SK-N-SH (cell line): ENCODE measurements around the gene DERA.

ENCODE experiments used
- CHD2 ChIP-seq: fragments of 150-350 bp; IDR thresholded peaks from 2 replicates; pipeline ENCODE4 v1.6.1; 2018; ENCODE audit warnings: low read length; ENCODE audit not compliant: partially characterized antibody
- NFIC ChIP-seq: IDR thresholded peaks from 2 replicates; pipeline ENCODE4 v1.4.0; 2012; ENCODE audit warnings: borderline replicate concordance
- RAD21 ChIP-seq: IDR thresholded peaks from 2 replicates; pipeline ENCODE4 v1.6.1; 2012; ENCODE audit warnings: mild to moderate bottlenecking, low read length
- TAF1 ChIP-seq: IDR thresholded peaks from 2 replicates; pipeline ENCODE4 v1.6.1; 2012; ENCODE audit warnings: low read depth, mild to moderate bottlenecking, low read length, moderate library complexity, borderline replicate concordance
- YY1 ChIP-seq: IDR thresholded peaks from 2 replicates; pipeline ENCODE4 v1.4.0; 2012; ENCODE audit warnings: low read depth, mild to moderate bottlenecking
- TF ChIP-seq, protein P1 (sequence below): fragments of 200-600 bp; sonication (generic); IDR thresholded peaks from 2 replicates; pipeline ENCODE4 v1.6.1; 2017; ENCODE audit warnings: antibody characterized with exemption, mild to moderate bottlenecking, moderate library complexity

DNA sequence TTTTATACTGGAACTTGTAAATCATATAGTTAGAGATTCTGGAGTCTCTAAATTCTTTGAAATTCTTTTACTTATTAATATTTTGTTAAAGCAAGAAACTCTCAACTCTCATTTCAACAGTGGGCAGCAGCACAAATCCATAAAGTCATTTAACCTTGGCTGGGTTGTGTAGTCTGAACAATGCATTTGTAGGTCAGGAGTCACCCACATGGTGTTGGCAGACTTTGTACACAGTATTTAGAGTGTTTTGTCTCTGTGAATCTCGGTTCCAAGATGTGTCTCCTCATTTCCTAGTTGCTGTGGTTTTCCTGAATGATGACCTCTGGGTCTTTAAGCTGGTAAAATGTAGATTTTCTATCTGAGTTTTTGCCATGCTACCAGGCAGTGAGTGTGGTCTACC is 49.7 kb upstream of the DERA start:
- no peak for TF ChIP-seq RAD21
- no peak for TF ChIP-seq TAF1
- TF ChIP-seq YY1: no peak
- TF ChIP-seq, protein P1, sequence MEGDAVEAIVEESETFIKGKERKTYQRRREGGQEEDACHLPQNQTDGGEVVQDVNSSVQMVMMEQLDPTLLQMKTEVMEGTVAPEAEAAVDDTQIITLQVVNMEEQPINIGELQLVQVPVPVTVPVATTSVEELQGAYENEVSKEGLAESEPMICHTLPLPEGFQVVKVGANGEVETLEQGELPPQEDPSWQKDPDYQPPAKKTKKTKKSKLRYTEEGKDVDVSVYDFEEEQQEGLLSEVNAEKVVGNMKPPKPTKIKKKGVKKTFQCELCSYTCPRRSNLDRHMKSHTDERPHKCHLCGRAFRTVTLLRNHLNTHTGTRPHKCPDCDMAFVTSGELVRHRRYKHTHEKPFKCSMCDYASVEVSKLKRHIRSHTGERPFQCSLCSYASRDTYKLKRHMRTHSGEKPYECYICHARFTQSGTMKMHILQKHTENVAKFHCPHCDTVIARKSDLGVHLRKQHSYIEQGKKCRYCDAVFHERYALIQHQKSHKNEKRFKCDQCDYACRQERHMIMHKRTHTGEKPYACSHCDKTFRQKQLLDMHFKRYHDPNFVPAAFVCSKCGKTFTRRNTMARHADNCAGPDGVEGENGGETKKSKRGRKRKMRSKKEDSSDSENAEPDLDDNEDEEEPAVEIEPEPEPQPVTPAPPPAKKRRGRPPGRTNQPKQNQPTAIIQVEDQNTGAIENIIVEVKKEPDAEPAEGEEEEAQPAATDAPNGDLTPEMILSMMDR: no peak
- no peak for TF ChIP-seq NFIC
- no peak for TF ChIP-seq CHD2
